GM18505 (cell line): Measurements from ENCODE around the gene ARHGEF16.

Experiments
- ATAC-seq: cut with Tn5 transposase; IDR thresholded peaks from one replicate; pipeline ENCODE4 v1.9.1; 2021; ENCODE audit not compliant: unreplicated experiment
- POLR2A ChIP-seq: IDR thresholded peaks from 4 replicates; pipeline ENCODE4 v1.6.1; 2011; ENCODE audit warnings: borderline replicate concordance; ENCODE audit not compliant: insufficient read depth, insufficient read length; ENCODE audit errors: extremely low read depth

Gene ARHGEF16

DNA sequence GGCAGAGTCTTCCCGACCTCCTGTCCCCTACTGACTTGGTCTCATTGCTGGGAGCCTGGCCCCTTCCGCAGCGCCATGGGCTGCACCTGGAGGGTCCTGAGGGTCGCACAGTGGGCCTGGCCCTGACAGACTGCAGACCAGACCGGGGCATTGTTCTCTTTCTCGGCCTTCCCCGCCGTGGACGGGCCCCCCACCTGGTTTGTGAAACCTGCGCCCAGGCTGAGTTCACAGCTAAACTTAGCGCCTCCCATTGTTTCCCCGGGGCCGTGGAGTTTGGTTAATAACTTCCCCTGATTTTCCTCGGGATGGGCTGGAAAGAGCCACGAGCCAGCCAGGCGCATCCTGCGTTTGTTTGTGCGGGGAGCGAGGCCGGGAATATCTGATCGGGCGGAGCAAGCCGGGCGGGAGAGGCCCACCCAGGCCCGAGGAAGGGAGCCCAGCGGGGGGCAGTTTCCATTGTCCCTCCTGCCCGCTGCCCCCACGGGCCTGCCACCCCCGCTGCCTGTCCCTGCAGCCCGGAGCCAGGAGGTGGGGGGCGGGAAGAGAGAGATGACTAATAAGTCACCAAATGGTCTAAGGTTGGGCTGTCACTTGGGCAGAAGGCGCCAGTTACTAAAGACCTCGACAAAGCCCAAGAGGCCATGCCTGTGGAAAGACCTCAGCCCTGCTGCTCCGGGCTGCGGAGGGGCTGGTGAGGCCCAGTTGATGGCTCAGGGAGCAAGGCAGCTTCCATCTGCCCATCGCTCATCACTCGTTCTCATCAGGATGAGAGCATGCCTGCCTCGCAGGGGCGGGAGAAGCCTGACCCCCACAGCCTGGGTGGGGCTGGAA, 39.0 kb upstream of the ARHGEF16 start:
- no peak for TF ChIP-seq POLR2A
- no peak for ATAC-seq

DNA sequence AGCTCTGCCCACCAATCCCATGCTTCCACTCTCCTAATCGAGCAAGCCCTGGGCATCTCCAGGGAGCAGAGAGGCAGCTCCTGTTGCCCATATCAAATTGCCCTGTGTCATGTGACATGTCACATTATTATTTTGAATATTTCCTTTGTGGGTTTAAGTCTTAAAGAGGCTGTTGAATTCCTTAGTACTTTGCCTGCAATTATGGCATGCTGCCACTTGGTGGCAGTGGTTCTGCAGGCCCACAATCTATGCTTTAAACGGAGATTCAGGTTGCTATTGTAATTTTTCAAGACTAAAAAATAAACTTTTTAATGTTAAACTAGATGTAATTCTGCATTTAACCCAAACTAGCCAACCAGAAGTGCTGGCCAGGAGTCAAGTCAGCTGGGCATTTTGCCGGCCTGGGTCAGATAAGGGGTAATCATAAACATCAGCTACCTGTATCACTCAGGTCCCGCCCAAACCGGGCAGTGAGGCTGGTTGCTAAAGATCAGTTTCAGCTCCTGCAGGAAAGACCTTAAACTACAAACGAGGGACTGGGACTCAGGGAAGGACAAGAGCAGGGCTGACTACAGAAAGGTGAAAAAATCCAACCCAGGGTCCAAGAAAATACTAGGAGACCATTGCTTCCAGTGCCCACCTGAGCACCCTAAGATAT, 37.3 kb upstream of the ARHGEF16 start:
- ATAC-seq, result no peak
- TF ChIP-seq POLR2A, result no peak

DNA sequence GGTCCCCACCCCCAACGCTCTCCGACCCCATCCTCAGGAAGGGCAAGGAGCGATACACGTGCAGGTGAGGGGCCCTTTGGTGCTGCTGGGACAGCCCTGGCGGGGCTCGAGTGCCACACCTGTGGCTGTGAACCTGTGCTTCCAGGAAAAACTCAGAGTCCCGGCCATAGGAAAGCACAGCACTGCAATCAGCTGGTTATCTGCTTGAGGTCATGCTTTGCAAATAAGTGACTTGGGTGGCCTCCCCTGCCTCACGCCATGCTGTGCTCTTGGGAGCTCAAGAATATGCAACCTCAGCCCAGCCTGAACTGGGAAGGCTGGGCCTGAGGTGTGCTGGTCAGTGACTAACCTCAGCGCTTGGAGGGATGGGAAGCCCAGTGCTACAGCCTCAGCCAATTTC, 36.5 kb upstream of the ARHGEF16 start:
- no peak for ATAC-seq
- no peak for TF ChIP-seq POLR2A

DNA sequence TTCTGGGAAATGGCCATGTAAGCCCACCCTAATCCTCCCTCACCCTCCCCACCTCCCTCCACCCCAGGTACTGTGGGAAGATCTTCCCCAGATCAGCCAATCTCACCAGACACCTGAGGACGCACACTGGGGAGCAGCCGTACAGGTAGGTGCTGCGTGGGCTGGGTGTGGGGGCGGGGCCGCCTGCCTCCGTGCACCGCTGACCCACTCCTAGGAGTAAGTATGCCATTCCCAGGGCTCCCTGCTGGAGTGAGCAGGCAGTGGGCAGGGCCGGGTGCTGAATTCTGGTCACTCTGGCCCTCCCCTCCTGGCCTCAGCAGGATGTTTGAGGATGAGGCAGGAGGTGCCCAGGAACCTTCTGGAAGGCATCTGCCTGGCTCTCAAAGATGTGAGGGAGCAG, 35.9 kb upstream of the ARHGEF16 start:
- ATAC-seq, result no peak
- TF ChIP-seq POLR2A, result no peak

DNA sequence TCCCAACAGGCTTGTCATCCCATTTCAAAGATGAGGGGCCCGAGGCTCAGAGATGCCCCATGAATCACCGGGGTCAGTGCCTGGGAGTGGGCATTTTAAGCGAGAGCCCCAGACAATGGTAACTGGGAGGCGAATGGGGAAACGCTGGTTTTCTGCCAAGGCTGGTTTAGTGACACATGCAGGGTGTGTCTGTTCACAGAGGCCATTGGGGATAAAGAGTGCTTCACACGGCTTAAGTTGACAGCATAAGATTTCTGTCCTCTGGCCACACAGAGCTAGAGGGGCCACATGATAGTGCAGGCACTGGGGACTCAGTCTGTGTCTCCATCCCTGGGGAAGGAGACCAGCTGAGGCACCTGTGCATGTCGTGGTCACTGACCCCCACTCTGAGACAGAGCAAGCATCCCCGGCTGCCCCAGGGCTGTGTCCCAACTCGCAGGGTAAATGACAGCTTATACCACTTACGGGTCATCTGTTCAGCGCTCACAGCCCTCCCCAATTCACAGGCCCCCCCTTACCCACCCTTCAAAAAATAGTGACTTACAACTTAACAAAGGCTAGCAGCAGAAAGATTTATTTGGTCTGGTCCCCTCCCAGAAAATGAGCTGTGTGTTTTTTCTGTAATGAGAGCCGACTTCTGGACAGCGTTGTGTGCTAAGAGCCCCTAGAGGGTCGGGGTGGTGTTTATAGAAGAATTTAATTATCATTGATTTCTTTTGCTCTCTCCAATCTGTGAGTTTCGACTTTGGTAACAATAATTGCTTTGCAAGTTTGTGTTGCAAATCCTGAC, 34.9 kb upstream of the ARHGEF16 start:
- no peak for TF ChIP-seq POLR2A
- no peak for ATAC-seq

DNA sequence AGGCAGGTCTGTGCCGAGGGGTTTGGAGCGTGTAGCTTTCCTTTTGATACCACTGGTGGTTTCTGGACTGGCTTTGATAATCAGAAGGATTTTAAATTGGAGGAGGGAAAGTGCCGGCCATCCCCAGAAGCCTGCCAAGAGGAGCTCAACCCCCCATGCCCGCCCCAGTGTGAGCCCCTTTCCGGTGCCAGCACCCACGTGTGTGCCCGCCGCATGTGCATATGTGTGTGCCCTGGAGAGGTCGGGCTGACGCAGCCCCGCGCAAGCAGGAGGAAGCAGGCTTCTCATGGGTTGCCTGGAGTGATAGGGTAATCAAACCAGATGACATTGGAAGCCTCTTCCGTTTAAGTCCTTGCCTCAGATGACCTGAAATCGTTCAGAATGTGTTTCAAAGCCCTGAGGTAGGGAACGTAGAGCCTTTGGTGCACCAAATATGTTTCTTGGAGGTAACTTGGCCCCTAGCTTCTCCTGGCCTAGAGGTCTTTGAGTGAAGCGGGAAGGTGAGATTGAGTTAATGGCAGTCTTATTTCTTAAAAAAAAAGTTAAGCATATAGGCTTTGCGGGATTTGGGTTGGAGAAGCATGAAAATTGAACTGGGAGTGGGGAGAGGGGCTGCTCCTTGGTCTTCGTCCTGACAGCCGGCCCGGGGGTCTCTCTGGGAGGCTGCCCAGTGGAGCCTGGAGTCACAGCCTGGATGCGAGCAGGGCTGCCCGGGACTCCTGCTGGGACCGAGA, 34.1 kb upstream of the ARHGEF16 start:
- TF ChIP-seq POLR2A, result no peak
- no peak for ATAC-seq

DNA sequence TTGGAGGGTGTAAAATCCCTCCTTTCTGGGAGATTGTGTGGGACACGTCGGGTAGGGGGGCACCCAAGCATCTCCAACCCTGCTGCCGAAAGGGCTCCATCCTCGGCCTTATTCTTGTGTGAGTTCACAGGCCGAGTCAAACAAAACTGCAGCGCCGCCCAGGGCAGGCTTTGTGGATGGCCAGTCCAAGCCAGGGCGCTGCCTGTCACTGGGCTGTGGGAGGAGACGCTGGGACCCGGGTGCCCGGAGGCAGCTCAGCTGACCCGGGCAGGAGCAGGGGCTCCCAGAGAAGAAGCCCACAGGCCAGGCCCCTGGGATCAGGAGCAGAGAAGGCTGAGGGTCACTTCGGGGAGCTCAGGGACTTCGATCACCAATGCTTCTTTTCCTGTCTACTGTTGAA, 31.8 kb upstream of the ARHGEF16 start:
- no peak for TF ChIP-seq POLR2A
- ATAC-seq, result no peak

DNA sequence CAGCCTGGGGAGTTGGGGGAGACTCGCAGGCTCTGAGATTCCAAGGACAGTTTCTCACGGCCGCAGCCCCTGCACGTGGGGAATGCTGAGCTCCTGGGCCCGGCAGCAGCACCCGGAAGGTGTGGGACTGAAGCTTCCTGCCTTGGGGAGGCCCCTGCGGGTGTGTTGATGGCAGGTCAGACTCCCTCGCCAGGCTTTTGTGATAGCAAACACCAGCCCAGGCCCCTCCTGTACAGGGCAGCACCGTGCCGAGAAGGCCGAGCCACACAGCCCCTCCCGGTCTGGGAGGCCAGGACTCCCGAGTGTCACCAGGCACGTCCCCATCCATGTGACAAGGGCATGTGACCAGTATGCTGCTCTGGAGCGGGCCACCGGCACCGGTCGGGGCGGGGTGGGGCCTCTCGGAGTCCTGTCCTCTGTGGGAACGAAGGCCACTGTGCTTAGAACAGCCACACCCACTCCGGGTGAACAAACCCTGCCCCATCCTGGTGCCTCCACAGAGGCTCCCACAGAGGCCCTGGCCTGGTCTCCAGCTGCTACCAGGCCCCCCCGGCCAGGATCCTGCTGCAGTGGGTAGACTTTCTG, 31.1 kb upstream of the ARHGEF16 start:
- no peak for TF ChIP-seq POLR2A
- ATAC-seq, result no peak

DNA sequence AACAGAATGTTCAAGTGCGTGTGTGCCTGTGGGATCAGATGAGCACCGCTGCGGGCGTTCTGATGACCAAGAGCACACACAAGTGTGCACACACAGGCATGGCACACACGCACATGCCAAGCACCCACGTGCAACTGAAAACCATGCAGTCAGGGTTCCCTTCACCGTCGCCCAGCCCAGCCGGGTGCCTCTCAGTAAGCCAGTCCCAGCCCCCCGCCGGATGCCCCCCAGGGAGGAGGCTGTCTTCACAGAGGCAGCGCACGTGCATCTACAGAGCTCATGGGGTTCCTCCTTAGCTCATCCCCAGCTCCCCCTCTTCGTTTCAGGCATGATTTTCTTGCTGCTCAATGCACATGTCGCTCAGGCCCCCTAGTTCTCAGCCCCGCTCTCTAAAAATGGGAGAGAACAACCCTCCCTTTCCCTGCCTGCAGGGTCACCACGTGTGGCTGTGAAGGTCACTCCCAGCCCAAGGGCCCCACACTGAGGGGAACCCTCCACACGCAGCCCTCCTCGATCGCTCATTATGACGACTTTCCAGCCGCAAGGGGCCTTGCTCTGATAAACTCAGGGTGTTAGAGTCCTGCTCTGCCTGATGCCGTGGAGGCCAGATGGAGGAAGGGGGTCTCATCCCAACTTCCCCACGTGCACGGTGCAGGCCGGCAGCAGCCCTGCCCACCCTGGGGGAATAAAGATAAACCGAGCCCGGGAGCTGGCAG, 30.4 kb upstream of the ARHGEF16 start:
- no peak for TF ChIP-seq POLR2A

DNA sequence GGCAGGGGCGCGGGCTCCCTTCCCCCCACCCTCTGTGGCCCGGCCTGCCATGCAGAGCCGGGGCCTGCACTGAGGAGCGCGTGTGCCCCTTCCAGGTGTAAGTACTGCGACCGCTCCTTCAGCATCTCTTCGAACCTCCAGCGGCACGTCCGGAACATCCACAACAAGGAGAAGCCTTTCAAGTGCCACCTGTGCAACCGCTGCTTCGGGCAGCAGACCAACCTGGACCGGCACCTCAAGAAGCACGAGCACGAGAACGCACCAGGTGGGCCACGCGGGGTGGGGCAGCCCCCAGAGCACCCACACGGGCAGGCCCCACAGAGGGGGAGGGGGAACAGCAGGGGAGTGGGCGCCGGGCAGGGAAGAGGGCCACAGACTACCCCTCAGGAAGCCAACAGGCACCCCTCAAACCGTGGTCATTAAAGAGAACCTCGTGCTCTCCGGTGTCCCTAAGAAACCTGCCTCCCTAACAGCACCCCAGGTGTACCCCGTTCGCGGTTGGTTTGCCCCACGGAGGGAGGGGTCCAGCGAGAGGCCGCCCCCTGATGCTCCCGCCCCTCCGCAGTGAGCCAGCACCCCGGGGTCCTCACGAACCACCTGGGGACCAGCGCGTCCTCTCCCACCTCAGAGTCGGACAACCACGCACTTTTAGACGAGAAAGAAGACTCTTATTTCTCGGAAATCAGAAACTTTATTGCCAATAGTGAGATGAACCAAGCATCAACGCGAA, 28.8 kb upstream of the ARHGEF16 start:
- no peak for TF ChIP-seq POLR2A
- no peak for ATAC-seq

More for the DNA sequence above, 30.4 kb upstream of the ARHGEF16 start:
- ATAC-seq, result no peak

DNA sequence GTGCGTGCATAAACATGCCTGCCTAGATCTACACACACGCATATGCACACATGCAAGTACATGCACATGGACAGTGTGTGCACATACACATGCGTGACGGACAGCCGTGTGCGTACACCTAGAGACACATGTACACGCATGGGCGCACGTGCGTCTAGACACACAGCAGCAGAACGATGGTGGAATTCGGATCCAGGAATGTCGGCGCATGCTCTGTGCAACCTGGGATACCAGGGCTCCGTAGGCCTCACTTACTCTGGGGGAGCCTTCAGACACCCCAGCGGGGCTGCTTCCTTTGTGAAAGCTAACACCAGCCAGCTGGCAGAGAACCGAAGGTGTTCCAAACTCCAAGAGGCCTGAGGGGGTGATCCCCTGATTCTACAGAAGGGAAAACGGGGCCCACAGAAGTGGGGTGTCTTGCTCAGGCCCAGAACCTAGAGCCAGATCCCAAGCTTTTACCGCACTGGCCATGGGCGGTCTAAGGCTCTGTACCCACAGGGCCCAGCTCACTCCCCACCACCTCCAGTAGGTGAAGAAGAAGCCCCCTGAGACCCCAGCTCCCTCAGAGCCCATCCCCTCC, 27.4 kb upstream of the ARHGEF16 start:
- ATAC-seq, result no peak
- TF ChIP-seq POLR2A, result no peak
